ENCODE data around the gene KCNIP1.

GRCh38 chr5:170738840-170739239 is 235.0 kb downstream of the KCNIP1 start:
- TF ChIP-seq CTCF (IDR thresholded peaks at IDR 0.05; ENCODE audit: insufficient read depth, low read depth, low read length) (no peak), EZH2 (IDR thresholded peaks at IDR 0.05; ENCODE audit: insufficient read depth, low read length) (no peak)
